Pulmonary artery endothelial cell (primary cell): ENCODE measurements around the gene RGS10. TPM values are rescaled to one million over a fixed set of nuclear protein-coding genes. Genes with fewer than 3 reads are reported as not detected.
"Not testable (repeated sequence)": the region's sequence is repeated elsewhere in the genome, so short reads cannot be mapped to it uniquely, and the experiment has no call there.

Source experiments
- DNase-seq: peaks from one replicate; pipeline ENCODE4 v3.0.0-alpha.2; 2011; ENCODE audit warnings: low read depth, low spot score
- total RNA-seq: library from RNA; depleted of rRNA; stranded (reverse); fragments of >200 nt; gene quantifications from 2 replicates; pipeline ENCODE4 v1.2.3, GENCODE V29; 2014

RGS10 gene, protein sequence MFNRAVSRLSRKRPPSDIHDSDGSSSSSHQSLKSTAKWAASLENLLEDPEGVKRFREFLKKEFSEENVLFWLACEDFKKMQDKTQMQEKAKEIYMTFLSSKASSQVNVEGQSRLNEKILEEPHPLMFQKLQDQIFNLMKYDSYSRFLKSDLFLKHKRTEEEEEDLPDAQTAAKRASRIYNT
- total RNA-seq = 23.3 and 29.6 TPM in 2 replicates

GRCh38 chr10:119542357-119542987 is at the start of gene RGS10:
Gene RGS10, minus strand, starts transcription at chr10:119542719. Its CDS starts 81 bp downstream, at chr10:119542638.
- DNase-seq = no peak

GRCh38 chr10:119588071-119588470 is 45.6 kb upstream of the RGS10 start:
- DNase-seq = no peak

GRCh38 chr10:119578355-119578754 is 35.8 kb upstream of the RGS10 start:
- no peak for DNase-seq

GRCh38 chr10:119575991-119576390 is 33.5 kb upstream of the RGS10 start:
- DNase-seq = no peak

GRCh38 chr10:119575506-119575905 is 33.0 kb upstream of the RGS10 start:
- no peak for DNase-seq

DNA sequence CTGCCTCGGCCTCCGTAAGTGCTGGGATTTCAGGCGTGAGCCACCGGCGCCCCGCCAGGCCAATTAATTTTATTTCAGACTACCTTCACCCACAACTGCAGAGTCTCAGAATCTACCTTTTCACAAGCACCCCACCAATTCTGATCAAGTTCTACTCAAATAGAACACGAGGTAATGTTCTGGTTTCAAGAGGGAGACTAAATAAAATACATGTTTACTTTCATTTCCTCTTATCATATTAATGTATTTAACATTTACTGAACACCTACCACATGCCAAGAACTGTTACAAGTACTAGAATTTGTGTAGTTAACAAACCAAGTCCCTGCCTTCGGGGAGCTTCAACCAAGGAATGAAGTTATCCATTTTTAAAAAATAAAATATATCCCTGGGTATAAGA is 25.5 kb upstream of the RGS10 start:
- DNase-seq = no peak

- no peak for DNase-seq
Observed at GRCh38 chr10:119562097-119562496, 19.6 kb upstream of the RGS10 start.

DNA sequence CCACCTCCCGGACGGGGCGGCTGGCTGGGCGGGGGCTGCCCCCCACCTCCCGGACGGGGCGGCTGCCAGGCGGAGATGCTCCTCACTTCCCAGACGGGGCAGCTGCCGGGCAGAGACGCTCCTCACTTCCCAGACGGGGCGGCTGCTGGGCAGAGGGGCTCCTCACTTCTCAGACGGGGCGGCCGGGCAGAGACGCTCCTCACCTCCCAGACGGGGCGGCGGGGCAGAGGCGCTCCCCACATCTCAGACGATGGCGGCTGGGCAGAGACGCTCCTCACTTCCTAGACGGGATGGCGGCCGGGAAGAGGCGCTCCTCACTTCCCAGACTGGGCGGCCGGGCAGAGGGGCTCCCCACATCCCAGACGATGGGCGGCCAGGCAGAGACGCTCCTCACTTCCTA is 17.0 kb upstream of the RGS10 start:
- not testable (repeated sequence) for DNase-seq

- DNase-seq = not testable (repeated sequence)
Observed at GRCh38 chr10:119556081-119556480, 13.6 kb upstream of the RGS10 start.

DNA sequence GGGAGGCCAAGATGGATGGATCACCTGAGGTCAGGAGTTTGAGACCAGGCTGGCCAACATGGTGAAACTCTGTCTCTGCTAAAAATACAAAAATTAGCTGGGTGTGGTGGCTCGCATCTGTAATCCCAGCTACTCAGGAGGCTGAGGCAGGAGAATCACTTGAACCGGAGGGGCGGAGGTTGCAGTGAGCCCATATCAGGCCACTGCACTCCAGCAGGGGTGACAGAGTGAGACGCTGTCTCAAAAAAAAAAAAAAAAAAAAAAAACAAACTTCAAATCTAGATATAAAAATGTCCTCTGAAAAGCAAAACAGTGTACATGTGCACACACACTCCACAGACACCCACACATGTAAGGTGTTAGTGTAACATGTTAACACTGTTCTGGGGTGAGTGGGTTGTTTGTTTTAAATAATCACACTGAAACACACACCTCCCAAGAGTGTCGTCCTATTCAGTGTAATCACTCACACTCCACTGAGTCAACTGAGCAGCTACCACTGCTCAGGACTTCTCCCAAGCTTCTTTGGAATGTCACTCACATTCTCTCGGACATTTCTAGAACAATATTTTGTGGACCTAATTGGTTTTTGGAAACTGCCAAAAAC is 12.8 kb upstream of the RGS10 start:
- DNase-seq = no peak

GRCh38 chr10:119550827-119551226 is 8.3 kb upstream of the RGS10 start:
- DNase-seq = no peak

- no peak for DNase-seq
Observed at GRCh38 chr10:119549247-119549999, 6.9 kb upstream of the RGS10 start.

- DNase-seq = no peak
Observed at GRCh38 chr10:119546009-119546408, 3.5 kb upstream of the RGS10 start.

DNA sequence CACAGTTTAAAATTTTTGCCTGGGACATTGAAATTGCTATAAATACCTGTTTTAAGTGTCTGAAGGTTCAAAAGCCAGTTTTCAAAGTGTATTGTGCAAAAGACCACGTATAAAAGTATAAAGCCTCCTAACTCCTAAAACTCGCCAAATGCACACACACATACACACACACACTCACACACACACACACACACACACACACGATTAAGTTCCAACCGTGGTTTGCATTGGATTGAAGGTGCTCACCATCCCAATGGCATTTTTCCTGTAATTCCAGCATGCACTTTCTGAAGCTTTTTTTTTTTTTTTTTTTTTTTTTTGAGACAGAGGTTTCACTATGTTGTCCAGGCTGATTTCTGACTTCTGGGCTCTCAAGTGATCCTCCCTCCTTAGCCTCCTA is 2.8 kb upstream of the RGS10 start:
- no peak for DNase-seq

- DNase-seq = no peak
Observed at GRCh38 chr10:119543814-119544642, 1.5 kb upstream of the RGS10 start.

DNA sequence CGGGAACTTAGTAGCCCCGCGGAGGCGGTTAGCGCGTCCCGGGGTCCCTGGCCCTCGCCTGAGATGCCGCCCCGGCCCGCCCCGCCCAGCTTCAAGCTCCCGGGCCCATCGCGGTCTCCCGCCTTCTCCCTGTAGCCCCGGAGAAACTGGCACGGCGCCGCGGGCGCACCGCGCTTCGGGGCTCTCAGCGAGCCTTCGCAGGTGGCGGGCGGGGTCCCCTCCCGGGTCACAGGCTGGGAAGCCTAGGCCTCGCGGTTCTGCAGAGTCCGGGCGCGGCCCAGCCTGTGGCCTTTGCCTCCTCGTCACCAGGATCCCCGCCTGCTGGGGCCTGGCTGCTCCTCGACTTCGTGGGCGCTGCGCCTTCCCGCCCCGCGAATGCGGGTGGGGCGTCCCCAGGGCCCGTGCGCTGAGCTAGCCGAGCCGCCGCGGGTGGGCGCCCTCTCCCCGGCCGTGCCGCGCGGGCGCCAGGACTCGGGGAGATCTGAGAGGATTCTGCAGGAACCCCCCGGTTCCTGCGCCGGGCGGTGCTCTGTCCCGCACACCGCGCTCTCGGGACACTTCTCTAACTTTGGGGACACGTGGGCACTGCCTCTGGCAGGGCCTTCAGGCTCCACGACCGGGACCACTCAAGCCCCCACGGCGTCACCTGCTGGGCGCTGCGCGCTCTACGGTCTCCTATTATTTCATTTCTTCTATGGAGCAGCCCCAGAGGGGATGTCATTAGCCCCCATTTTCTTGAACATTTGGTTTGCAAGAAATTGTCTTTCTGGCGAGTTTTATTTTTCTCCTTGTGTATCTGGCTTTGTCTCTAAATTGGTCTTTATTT is 682 bp upstream of the RGS10 start:
- no peak for DNase-seq

GRCh38 chr10:119541459-119542356 is 811 bp downstream of the RGS10 start:
- DNase-seq = no peak

- no peak for DNase-seq
Observed at GRCh38 chr10:119541046-119541445, 1.5 kb downstream of the RGS10 start.

DNA sequence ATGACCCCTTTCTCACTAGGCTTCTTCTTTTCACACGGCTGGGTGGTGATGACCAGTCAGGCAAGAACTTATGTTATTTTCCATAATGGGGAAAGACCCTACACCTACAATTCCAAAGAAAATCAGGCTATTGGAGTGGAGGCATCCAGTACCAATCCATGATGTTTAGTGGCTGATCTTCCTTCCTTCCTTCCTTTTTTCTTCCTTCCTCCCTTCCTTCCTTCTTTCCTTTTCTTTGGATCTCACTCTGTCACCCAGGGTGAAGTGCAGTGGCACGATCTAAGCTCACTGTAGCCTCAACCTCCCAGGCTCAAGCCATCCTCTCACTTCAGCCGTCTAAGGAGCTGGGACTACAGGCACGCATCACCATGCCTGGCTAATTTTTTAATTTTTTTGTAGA is 2.5 kb downstream of the RGS10 start:
- DNase-seq = no peak
